Measurements from ENCODE around the gene ACTMAP. TPM values are rescaled to one million over a fixed set of nuclear protein-coding genes. Genes with fewer than 3 reads are reported as not detected.

Gene ACTMAP
- total RNA-seq, 6 experiments from 2014 or later, result 2.9 to 11.2 (median 4.4) TPM

GRCh38 chr19:40759352-40759751 lies 9.1 kb upstream of the ACTMAP start:
- Histone ChIP-seq H3K9me3 (no peaks in the 10 kb centered on the region), H3K27ac (no peak overlapping the region), H3K27me3 (no peaks in the 10 kb centered on the region), H3K4me3 (no peak overlapping the region), H3K36me3 (peaks cover 22 to 84% (median 55%) of the 10 kb centered on the region in 4 donors), H3K4me1 (peaks cover 0 to 26% (median 7%) of the 10 kb centered on the region in 4 donors)
- intact Hi-C loops (cut with DNase I), result no loop called here
- no peak for ATAC-seq
- TF ChIP-seq POLR2A (IDR thresholded peaks at IDR 0.05), result no peak
- TF ChIP-seq CTCF (IDR thresholded peaks at IDR 0.05), result no peak
- no peak for DNase-seq
- WGBS (ENCODE audit: insufficient coverage, low coverage, low lambda C conversion rate, missing lambda C conversion rate), result 83% methylated on average over 1 of the region's 13 CpGs

- TF ChIP-seq CTCF (IDR thresholded peaks at IDR 0.05), result no peak
- no peak for TF ChIP-seq POLR2A (IDR thresholded peaks at IDR 0.05)
- intact Hi-C loops (cut with DNase I), result no loop called here
- Histone ChIP-seq H3K27me3 (no peaks in the 10 kb centered on the region), H3K27ac (no peak overlapping the region), H3K36me3 (peaks cover 17 to 76% (median 48%) of the 10 kb centered on the region in 4 donors), H3K4me1 (peaks cover 0 to 34% (median 11%) of the 10 kb centered on the region in 4 donors), H3K4me3 (no peak overlapping the region), H3K9me3 (no peaks in the 10 kb centered on the region)
- DNase-seq (no peak), ATAC-seq (no peak)
- 94% methylated on average over 2 of the region's 3 CpGs for WGBS (ENCODE audit: insufficient coverage, low coverage, low lambda C conversion rate, missing lambda C conversion rate)
Measured at GRCh38 chr19:40758491-40758890, 8.2 kb upstream of the ACTMAP start.

- peaks cover 6 to 57% (median 34%) of the 10 kb centered on the region in 4 donors for H3K36me3 ChIP-seq
- DNase-seq, result no peak
- H3K4me3 ChIP-seq, result no peak overlapping the region
- H3K27me3 ChIP-seq, result no peaks in the 10 kb centered on the region
- H3K4me1 ChIP-seq, result peaks cover 0 to 39% (median 17%) of the 10 kb centered on the region in 4 donors
- H3K27ac ChIP-seq, result no peak overlapping the region
- H3K9me3 ChIP-seq, result no peaks in the 10 kb centered on the region
- TF ChIP-seq POLR2A (IDR thresholded peaks at IDR 0.05), result no peak
- TF ChIP-seq CTCF (IDR thresholded peaks at IDR 0.05), result no peak
- ATAC-seq, result no peak
- WGBS (ENCODE audit: insufficient coverage, low coverage, low lambda C conversion rate, missing lambda C conversion rate), result 53% methylated on average over 5 of the region's 11 CpGs
- intact Hi-C loops (cut with DNase I), result no loop called here
Measured at GRCh38 chr19:40756502-40757110, 6.3 kb upstream of the ACTMAP start.

- Histone ChIP-seq H3K27me3 (no peaks in the 10 kb centered on the region), H3K27ac (no peak overlapping the region), H3K4me1 (peaks cover 0 to 39% (median 17%) of the 10 kb centered on the region in 4 donors), H3K4me3 (no peak overlapping the region), H3K36me3 (peaks cover 6 to 49% (median 30%) of the 10 kb centered on the region in 4 donors), H3K9me3 (no peaks in the 10 kb centered on the region)
- intact Hi-C loops (cut with DNase I), result no loop called here
- TF ChIP-seq CTCF (IDR thresholded peaks at IDR 0.05) (no peak), POLR2A (IDR thresholded peaks at IDR 0.05) (no peak)
- 94% methylated on average over 3 of the region's 8 CpGs for WGBS (ENCODE audit: insufficient coverage, low coverage, low lambda C conversion rate, missing lambda C conversion rate)
- DNase-seq (no peak), ATAC-seq (no peak)
Measured at GRCh38 chr19:40755791-40756190, 5.5 kb upstream of the ACTMAP start.
